Tibial nerve (tissue), 4 donors: ENCODE results near the gene NME7.

Experiments
- CTCF ChIP-seq, 5 experiments: fragments of 200-600 bp in 3 of 5; fragments of 450-650 bp in 2 of 5; sonication (generic) in 3 of 5; IDR thresholded peaks; one replicate each; pipeline ENCODE4 v1.5.1; 2016 to 2019; ENCODE audit warnings: antibody characterized with exemption in 5 of 5, mild to moderate bottlenecking in 3 of 5, moderate library complexity in 2 of 5
- EP300 ChIP-seq, 2 donors: sonication (generic); formaldehyde crosslinking; IDR thresholded peaks; one replicate each; pipeline ENCODE4 v1.6.1; 2017; ENCODE audit warnings: antibody characterized with exemption in 2 of 2, mild to moderate bottlenecking in 1 of 2
- POLR2A ChIP-seq, 2 donors: fragments of 450-650 bp; IDR thresholded peaks; one replicate each; pipeline ENCODE4 v1.6.1; 2017; ENCODE audit warnings: antibody characterized with exemption in 2 of 2, mild to moderate bottlenecking in 2 of 2, moderate library complexity in 2 of 2

- TF ChIP-seq CTCF (IDR thresholded peaks at IDR 0.05) (no peak), POLR2A (IDR thresholded peaks at IDR 0.05) (no peak), EP300 (IDR thresholded peaks at IDR 0.05) (no peak)
These were observed 29.0 kb downstream of the NME7 start for GRCh38 chr1:169338617-169339016.
